AG04449 (cell line): ENCODE results near the gene SIGLEC9.

Experiments
- CTCF ChIA-PET: fragments of 350-600 bp; formaldehyde crosslinking; extraction: SDS; loops from one replicate; lab custom pipeline; 2021; ENCODE audit warnings: antibody characterized with exemption; lab: Yijun Ruan, JAX
- POLR2A ChIA-PET: fragments of 400-600, 350-600 bp; formaldehyde crosslinking; extraction: SDS; loops from one replicate; lab custom pipeline; 2020; ENCODE audit warnings: antibody characterized with exemption, inconsistent platforms; lab: Yijun Ruan, JAX
- DNase-seq: peaks from one replicate; pipeline ENCODE4 v3.0.0-alpha.2; 2010; ENCODE audit warnings: low read depth, low spot score
- H3K4me3 ChIP-seq: 2 replicates; pipeline ENCODE4 v1.5.1; 2011; ENCODE audit warnings: low read depth, mild to moderate bottlenecking, control low read depth, low read length
- TF ChIP-seq, protein P1 (sequence below): IDR thresholded peaks from one replicate; pipeline ENCODE4 v1.5.1; 2011; ENCODE audit warnings: mild to moderate bottlenecking, moderate library complexity, low read length, control low read depth, inconsistent platforms; ENCODE audit not compliant: insufficient read depth; ENCODE audit errors: missing control alignments

SIGLEC9 gene

DNA sequence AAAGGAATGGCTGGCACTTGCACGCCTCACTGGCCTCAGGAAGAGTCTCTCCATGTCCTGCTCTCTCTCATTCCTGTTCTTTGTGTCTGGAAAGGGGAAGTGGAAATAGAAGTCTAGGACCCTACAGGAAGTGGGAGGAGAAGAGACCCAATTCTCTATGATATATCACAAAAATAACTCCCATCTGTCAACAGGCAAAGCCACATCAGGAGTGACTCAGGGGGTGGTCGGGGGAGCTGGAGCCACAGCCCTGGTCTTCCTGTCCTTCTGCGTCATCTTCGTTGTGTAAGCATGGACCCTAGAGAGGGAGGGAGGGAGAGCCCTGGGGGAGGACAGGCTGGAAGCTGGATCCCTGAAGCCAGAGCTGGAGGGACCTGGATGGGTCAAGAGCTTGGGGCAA lies 3.0 kb downstream of the SIGLEC9 start:
- CTCF ChIA-PET: no interaction called here
- H3K4me3 ChIP-seq: no peak overlapping the region
- POLR2A ChIA-PET: no interaction called here
- TF ChIP-seq, protein P1, sequence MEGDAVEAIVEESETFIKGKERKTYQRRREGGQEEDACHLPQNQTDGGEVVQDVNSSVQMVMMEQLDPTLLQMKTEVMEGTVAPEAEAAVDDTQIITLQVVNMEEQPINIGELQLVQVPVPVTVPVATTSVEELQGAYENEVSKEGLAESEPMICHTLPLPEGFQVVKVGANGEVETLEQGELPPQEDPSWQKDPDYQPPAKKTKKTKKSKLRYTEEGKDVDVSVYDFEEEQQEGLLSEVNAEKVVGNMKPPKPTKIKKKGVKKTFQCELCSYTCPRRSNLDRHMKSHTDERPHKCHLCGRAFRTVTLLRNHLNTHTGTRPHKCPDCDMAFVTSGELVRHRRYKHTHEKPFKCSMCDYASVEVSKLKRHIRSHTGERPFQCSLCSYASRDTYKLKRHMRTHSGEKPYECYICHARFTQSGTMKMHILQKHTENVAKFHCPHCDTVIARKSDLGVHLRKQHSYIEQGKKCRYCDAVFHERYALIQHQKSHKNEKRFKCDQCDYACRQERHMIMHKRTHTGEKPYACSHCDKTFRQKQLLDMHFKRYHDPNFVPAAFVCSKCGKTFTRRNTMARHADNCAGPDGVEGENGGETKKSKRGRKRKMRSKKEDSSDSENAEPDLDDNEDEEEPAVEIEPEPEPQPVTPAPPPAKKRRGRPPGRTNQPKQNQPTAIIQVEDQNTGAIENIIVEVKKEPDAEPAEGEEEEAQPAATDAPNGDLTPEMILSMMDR: no peak
- no peak for DNase-seq

DNA sequence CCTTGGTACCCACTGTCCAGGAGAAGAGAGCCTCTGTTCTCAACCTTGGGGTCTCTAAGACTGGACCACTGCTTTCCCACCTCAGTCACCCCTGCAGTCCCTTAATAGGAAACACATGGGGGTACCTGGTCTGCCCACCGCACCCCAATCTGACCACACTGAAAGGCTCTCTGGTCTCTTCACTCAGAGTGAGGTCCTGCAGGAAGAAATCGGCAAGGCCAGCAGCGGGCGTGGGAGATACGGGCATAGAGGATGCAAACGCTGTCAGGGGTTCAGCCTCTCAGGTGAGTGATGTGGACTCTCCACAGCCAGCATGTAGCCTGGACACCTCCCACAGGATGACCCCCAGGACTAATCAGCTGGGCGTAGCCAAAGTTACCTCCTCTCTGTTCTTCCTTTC lies 3.5 kb downstream of the SIGLEC9 start:
- TF ChIP-seq, protein P1: no peak
- no peak for DNase-seq
- ChIA-PET CTCF (no interaction called here), POLR2A (no interaction called here)
- no peak overlapping the region for H3K4me3 ChIP-seq

DNA sequence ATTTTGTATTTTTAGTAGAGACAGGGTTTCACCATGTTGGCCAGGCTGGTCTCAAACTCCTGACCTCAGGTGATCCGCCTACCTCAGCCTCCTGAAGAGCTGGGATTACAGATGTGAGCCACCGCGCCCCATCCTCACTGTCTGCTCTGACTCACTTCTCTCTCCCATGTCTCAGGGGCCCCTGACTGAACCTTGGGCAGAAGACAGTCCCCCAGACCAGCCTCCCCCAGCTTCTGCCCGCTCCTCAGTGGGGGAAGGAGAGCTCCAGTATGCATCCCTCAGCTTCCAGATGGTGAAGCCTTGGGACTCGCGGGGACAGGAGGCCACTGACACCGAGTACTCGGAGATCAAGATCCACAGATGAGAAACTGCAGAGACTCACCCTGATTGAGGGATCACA lies 5.0 kb downstream of the SIGLEC9 start:
- ChIA-PET CTCF (no interaction called here), POLR2A (no interaction called here)
- TF ChIP-seq, protein P1: no peak
- no peak overlapping the region for H3K4me3 ChIP-seq
- DNase-seq: no peak

DNA sequence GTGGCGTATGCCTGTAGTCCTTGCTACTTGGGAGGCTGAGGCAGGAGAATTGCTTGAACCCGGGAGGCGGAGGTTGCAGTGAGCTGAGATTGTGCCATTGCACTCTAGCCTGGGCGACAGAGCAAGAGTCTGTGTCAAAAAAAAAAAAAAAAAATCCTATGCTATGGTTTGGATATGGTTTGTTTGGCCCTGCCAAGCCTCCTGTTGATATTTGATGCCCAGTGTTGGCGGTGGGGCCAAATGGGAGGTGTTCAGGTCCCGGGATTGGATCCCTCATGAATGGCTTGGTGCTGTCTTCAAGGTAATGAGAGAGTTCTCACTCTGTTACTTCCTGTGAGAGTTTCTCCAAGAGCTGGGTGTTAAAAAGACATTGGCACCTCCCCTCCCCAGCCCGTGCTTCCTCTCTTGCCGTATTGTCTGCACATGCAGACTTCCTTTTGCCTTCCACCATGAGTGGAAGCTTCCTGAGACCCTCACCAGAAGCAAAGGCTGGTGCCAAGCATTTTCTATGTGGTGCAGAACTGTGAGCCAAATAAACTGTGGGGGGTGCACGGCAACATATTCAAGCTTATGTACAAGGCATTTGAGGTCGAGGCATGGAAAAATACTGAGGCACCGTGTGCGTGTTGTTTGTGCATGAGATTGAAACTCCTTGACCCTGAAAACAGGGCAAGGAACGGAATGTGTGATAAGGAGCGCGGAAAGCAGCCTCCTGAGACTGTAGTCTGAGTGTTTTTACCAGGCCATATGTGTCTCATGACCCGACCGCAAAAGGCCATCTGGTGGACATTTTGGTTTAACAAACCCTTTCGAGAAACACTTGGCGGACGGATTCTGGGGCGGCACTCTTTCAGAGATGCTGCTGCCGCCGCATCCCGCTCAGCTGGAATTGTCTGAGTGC lies 7.3 kb downstream of the SIGLEC9 start:
- ChIA-PET POLR2A (no interaction called here), CTCF (no interaction called here)
- H3K4me3 ChIP-seq: no peak overlapping the region
- TF ChIP-seq, protein P1: no peak
- no peak for DNase-seq

DNA sequence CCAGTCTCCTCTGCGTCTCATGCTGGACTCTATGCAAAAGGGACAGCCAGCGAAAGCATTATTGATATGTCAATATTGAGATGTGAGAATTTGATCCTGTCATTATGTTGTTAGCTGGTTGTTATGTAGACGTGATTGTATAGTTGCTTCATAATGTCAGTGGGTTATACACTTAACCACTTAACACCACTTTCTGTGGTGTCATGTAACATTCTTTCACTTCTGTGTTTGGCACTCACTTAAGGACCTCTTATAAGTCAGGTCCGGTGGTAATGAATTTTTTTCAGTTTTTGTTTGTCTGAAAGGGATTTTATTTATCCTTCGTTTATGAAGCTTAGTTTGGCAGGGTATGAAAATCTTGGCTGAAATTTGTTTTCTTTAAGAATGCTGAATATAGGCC lies 10.3 kb downstream of the SIGLEC9 start:
- TF ChIP-seq, protein P1: no peak
- no peak overlapping the region for H3K4me3 ChIP-seq
- ChIA-PET CTCF (interaction anchor here (1.1 kb wide), 1 partner anchor 24 kb away, joined by 3 read pairs; no protein-coding TSS in a partner anchor), POLR2A (no interaction called here)
- DNase-seq: no peak

DNA sequence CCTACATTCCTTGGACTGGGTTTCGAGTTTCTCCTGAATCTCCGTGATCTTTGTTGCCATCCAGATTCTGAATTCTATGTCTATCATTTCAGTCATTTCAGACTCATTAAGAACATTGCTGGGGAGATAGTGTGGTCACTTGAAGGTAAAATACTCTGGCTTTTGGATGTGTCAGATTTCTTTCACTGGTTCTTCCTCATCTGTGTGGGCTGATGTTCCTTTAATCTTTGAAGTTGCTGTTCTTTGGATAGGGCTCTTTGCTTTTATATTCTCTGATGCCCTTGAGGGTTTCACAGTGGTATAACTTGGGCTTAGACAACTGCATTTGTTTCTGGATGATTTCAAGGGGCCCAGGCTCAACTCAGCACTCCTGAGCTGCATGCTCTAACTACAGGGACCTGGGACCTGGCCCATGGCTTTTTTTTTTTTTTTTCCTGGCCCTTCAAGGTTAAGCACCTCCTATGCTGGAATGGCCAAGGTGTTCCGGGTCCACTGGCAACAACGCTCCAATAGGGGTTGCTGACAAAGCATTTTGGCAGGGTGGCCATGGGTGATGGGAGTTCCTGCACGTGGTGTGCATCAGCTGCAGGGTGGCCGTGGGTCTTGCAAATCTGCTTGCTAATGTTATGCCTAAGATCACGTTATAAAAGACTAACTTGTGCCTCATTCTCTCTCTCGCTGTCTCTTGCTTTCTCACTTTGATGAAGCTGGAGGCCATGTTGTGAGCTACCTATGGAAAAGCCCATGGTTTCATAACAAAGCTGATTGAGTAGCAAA lies 11.5 kb downstream of the SIGLEC9 start:
- CTCF ChIA-PET: no interaction called here
- TF ChIP-seq, protein P1: no peak
- POLR2A ChIA-PET: no interaction called here
- H3K4me3 ChIP-seq: no peak overlapping the region
- no peak for DNase-seq
